Cerebellar nuclear complex (tissue), 1 donor: ENCODE data around the gene CFAP43.

Experiments
- DNase-seq, 2 experiments: peaks; one replicate each; lab custom pipeline; 2025; lab: John Stamatoyannopoulos, UW

CFAP43 gene

GRCh38 chr10:104139221-104139620, 92.9 kb downstream of the CFAP43 start:
- no peak for DNase-seq

GRCh38 chr10:104138131-104138530, 94.0 kb downstream of the CFAP43 start:
- no peak for DNase-seq

GRCh38 chr10:104130041-104130440, 102.1 kb downstream of the CFAP43 start:
- no peak for DNase-seq

- DNase-seq, result no peak
These were observed 104.0 kb downstream of the CFAP43 start for GRCh38 chr10:104128214-104128613.

GRCh38 chr10:104127411-104127810, 104.8 kb downstream of the CFAP43 start:
- DNase-seq, result no peak

GRCh38 chr10:104123397-104123796, 108.8 kb downstream of the CFAP43 start:
- no peak for DNase-seq

- no peak for DNase-seq
These were observed 109.7 kb downstream of the CFAP43 start for GRCh38 chr10:104122225-104123107.

- peak; percentile 79 to 92 for DNase-seq
These were observed 110.5 kb downstream of the CFAP43 start, which contains the start of gene SFR1 for GRCh38 chr10:104121485-104122224. Gene SFR1, plus strand, starts transcription at chr10:104122171. Its CDS starts 13 bp downstream, at chr10:104122184.

- DNase-seq, result no peak
These were observed 111.2 kb downstream of the CFAP43 start for GRCh38 chr10:104120903-104121484.

- DNase-seq, result no peak
These were observed 111.7 kb downstream of the CFAP43 start for GRCh38 chr10:104120512-104120902.

GRCh38 chr10:104119996-104120395, 112.2 kb downstream of the CFAP43 start:
- no peak for DNase-seq

GRCh38 chr10:104117839-104118323, 114.3 kb downstream of the CFAP43 start:
- no peak for DNase-seq

GRCh38 chr10:104113376-104113956, 118.7 kb downstream of the CFAP43 start:
- DNase-seq, result no peak

GRCh38 chr10:104109908-104110662, 122.1 kb downstream of the CFAP43 start:
- no peak for DNase-seq

GRCh38 chr10:104104926-104105325, 127.2 kb downstream of the CFAP43 start:
- no peak for DNase-seq

GRCh38 chr10:104104418-104104817, 127.7 kb downstream of the CFAP43 start:
- no peak for DNase-seq

- DNase-seq, result no peak
These were observed 128.2 kb downstream of the CFAP43 start for GRCh38 chr10:104103956-104104355.

- no peak for DNase-seq
These were observed 130.3 kb downstream of the CFAP43 start for GRCh38 chr10:104101902-104102301.

GRCh38 chr10:104100795-104101194, 131.4 kb downstream of the CFAP43 start:
- DNase-seq, result no peak

- no peak for DNase-seq
These were observed 132.2 kb downstream of the CFAP43 start for GRCh38 chr10:104099941-104100340.

- no peak for DNase-seq
These were observed 132.9 kb downstream of the CFAP43 start for GRCh38 chr10:104099269-104099668.
